Stimulated activated CD8-positive, alpha-beta memory T cell treated with anti-CD3 and anti-CD28 coated beads, Interleukin-15, amount 100 ng/mL, for 4 hours (primary cell): ENCODE measurements around the gene GTPBP1.

Experiments used
- DNase-seq, 2 donors: peaks; one replicate each; pipeline ENCODE4 v3.0.0-alpha.2; 2020; ENCODE audit warnings: low read depth in 2 of 2

GTPBP1 gene

DNA sequence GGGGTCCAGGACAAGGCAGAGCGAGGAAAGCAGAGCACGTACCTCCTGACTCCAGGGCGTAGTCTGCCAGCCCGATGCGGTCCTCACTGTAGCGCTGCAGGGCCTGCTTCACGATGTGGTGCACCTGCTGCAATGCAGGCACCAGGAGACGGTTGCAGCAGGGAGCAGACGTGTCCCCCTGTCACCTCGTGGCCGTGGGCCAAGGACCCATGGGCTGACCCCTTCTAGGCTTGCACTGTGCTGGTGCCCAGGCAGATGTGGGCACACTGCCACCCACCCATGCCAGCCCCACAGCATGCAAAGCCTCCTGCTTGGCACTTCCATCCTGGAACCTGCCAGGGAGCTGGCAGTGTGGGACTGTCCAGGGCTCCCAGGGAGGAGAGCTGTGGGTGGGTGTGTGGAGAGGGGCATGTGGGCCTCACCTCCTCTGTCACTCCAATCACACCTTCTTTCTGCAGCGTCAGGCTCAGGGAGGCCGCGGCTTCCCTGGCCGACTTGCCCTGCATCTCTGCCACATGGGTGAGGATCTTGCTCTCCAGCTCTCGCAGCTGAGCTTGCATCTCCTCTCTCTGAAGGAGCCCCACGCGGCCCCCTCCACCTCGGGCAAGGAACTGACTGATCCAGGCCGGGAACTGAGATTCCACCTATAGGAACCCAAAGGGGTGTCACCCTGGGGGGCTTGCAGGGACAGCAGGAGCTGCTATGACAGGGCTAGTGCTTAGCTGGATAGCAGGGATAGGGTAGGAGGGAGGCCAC is 33.7 kb downstream of the GTPBP1 start:
- DNase-seq = no peak

DNA sequence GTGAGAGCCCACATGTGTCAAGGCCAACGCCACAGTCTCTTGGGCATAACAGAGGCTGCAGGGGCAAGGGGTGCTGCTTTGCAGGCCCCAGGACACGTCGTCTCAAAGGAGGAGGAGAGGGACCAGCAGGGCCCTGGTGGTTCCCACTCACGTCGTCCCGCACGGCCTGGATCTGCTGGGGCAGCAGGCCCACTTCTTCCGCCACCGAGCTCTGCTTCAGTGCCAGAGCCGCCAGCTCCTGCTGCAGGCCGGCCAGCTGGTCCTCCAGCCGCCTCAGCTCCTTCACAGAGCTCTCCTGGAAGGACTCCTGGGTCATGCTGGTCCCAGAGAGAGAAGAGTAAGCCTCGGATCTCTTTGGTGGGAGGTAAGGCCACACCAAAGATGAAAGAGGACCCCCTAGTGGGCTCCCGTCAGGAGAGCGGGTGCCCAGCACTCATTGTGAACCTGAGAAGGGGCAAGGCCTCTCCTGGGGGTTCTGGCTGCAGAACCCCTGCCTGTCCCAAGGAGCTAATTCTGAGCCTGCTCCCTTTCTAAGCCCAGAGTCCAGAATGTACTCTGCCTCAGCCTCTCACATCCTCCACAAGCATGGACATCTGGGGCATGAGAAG is 34.5 kb downstream of the GTPBP1 start:
- DNase-seq = no peak

DNA sequence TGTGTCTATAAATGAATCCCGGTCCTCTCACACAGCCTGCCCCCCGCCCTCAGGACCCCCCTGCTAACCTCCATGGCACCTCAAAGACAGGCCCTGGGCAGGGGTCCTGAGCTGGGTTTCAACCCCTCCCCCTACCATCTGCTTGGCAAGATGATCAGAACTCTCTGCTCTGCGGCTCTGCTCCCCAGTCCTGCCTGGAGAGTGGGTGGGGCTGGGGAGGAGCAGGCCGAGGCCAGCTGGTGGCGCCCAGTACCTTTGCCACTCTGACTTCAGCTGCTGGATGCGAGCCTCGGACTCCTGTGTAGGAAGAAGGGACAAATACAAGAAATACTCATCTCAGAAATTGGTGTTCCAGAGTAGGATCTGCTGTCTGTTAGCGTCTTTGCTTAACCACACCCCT is 35.0 kb downstream of the GTPBP1 start:
- no peak for DNase-seq

DNA sequence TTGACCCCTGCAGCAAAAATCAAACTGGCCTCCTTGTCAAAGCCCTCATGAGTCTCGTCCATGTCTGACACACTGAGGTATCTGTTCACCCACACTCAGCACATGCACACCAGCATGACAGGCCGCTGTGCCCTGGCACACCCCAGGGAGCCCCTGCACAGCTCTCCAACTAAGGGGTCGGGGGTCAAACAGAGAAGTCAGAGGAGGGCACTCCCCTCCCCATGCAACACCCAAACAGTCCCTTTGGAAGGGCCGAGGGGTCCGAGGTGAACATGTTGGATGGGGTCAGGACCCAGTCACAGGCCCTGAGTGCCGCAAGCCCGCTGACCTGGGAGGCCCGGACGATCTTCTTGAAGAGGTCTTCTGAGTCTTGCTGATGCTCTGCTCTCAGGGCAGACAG is 35.4 kb downstream of the GTPBP1 start:
- no peak for DNase-seq

DNA sequence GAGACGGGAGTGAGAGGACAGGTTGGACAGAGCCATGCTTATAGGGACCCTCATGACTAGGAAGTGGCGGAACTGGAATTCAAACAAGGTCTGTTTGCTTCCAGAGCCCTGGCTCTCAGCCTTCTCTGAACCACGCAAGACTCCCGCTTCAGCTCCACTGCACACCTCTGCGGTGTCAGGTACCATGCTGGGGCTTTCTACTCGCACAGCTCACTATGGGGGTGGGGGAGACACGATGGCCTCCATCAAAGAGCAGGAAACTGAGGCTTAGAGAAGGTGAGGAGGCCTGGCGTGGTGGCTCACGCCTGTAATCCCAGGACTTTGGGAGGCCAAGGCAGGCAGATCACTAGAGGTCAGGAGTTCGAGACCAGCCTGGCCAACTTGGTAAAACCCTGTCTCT is 35.8 kb downstream of the GTPBP1 start:
- no peak for DNase-seq

DNA sequence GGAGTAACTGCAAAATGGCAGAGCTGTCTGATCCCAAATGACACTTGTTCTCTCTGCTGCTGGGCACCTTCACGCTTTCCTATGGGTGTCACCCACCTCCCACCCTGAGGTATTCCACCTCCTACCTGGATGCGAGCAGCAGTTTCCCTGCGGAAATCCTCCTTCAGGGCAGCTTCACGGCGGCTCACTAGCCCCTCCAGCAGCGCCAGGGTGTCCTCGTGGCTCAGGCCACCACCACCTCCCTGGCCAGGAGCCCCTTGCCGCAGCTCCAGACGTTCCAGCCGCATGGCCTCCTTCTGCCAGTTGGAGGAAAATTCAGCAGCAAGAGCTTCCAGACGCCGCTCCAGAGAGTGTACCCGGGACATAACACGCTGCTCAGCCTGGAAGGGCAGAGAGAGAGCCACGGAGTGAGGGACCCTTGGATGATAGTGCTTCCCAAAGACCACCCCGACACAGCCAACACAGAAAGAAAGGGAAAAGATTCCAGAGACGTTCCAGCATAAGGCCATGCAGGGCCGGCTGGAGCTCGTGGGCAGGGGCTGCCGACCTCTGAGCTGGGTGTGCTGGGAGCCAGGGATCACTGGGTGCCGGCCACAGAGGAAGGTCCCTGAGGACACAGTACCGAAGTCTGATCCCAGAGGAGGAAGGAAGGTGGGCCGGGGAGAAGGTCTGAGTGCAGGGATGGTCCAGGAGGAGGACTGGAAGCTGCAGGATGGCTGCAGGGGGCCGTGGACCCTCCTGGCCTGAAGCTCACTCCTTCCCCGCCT is 36.6 kb downstream of the GTPBP1 start:
- no peak for DNase-seq

DNA sequence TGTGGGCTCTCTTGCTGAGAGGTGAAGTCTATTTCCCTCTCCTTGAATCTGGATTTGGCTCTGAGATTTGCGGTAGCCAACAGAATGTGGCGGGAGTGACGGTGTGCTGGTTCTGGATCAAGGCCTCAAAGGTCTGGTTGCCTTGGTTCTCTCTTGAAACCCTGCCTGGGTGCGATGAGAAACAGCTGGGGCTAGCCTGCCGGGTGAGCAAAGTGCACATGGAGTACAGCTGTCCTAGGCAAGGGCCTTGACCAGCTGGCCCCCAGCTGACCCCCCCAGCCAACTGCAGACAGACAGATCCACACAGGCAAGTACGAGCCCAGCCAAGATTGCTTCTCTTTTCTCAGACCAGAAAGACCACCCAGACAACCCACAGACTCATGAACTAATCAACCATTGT is 39.2 kb downstream of the GTPBP1 start:
- DNase-seq = no peak

DNA sequence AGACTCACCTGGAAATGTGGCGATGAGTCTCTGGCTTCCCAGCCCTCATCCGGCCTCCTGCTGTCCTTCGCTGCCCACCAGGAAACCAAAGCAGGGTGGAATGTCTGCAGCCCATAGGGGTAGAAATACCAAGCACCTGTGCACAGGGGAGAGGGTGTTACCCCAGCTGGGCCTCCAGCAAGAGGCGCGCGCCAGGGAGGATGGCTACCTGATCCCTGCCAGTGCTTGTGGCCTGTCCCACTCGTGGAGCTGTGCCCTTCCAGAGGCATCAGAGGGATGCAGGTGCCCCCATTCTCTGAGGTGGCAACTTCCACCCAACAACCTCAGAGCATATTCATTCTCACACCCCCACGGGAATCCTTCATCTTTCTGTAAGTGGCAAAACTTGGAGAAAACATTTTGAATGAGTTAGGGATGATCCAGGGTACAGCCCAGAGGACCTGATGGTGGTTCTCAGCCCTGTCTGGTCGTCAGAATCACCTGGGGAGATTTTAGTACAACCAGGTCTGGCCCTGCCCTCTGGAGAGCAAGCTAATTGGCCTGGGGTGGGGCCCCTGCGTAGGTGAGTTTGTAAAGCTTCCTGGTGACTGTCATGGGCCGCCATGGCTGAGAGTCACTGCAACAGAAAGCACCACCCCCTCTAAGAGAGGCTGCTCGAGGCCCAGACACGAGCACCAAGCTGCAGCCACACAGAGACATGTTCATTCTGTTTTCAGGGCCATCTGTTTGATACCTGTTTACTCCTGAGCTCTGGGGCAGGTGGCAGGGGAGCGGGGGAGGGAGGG is 40.1 kb downstream of the GTPBP1 start:
- no peak for DNase-seq

DNA sequence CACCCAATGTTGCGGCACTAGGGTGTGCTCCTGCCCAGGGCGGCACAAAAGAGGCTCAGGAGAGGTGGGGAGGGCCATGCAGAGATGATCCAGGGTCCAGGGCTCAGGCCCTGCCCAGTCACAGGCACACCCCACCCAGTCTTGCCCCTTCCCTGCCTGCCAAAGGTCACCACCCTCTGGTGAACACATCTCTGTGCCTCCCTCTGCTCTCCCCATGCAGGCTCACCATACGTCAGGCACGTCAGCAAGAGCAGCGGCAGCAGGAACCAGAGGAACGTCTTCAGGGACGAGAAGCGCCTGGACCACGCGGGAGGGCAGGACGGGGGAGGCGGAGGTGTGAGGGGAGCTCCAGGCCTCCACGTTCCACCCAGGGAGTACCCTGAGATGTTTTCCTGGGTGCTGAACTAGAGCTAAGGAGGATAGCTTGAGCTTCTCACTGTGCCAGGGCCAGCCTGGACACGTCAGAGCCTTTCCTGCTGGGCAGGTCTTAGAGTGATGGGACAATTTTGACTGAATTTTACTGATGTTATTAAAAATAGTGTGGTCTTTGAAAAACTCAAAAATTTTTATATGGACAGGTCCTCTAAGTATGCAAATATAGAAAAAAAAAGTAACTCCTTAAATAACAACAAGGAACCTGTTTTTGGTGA is 42.9 kb downstream of the GTPBP1 start:
- DNase-seq = no peak

DNA sequence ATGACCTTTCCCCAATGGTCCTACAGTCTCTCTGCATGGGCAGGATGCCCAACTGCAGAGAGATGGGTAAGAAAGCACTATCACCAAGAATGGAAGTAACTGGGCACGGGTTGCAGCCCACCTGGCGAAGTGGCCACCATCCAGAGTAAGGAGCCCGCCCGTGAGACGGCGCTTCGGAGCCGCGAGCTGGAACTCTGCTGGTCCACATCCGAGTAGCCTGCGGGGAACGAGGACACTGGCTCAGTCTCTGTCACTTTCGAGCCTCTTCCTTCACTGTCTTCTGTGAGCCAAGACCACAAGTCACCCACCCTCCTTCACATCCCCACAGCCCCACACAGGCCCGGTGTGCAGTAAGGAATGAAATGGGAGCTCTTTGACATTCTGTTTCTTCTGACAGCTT is 44.4 kb downstream of the GTPBP1 start:
- DNase-seq = no peak

DNA sequence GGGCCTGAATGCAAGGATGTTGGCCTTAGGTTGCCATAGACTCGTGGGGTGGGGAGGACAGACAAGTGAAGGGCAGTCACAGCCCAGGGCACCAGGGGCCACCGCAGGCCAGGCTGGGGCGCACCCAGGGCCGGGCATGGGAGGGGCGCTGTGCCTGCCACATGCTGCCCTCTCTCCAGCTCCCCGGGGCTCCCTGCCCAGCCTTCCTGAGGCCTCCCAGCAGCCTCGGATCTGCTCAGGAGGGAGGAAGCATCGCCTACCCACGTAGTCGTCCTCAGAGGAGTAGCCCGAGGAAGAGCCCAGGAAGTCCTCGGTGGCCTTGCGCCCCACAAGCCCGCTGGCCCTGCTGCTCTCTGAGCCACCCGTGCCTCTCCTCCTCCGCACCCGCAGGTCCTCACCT is 44.9 kb downstream of the GTPBP1 start:
- DNase-seq = no peak

DNA sequence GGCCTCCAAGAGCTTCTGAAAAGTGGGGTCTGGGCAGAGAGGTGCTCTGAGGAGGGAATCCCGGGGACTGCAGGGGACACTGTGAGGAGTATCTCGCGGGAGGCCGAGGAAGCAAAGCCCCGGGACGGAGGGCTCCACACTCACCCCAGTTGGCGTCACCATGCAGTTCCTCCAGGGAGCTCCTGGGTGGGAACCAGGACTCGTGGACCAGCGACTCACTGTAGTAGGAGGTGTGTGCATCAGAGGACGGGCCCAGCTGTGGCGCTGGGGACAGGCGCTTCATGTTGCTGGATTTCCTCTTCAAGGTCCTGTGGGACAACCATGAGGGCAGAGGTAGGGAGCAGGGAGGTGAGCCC is 45.3 kb downstream of the GTPBP1 start:
- DNase-seq = no peak

DNA sequence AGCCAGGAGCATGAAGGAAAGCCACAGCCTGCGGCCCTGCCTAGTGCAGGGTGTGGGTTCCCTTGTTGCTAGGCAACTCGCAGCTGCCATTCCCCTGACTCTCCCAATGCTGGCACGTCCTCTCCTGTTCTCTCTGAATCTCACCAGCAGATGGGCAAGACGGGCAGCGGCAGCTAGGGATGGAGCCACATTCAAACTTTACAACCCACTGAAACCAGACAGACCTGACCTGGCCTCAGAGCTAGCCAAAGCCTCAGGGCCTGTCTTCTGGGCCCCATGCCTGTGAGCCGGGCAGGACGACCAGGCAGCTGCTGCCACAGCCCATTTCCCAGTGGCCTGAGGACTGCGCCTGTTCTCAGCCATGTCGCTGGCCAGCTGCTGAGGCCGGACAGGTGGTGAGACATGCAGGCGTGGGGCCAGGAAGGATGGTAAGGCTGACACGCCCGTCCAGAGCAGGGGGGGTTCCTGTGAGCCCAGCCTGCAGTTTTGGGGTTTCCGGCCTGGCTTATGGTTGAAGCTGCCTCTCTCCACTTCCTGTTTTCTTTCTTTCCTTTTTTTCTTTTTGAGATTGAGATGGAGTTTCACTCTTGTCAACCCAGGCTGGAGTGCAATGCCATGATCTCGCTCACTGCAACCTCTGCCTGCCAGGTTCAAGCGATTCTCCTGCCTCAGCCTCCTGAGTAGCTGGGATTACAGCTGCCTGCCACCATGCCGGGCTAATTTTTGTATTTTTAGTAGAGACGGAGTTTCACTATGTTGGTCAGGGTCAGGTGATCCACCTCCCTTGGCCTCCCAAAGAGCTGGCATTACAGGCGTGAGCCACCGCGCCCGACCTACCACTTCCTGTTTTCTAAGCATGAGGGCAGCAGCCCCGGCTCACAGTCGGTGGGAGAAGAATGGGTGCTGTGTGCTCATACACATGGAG is 45.9 kb downstream of the GTPBP1 start:
- DNase-seq = peak; percentile 37 to 40

DNA sequence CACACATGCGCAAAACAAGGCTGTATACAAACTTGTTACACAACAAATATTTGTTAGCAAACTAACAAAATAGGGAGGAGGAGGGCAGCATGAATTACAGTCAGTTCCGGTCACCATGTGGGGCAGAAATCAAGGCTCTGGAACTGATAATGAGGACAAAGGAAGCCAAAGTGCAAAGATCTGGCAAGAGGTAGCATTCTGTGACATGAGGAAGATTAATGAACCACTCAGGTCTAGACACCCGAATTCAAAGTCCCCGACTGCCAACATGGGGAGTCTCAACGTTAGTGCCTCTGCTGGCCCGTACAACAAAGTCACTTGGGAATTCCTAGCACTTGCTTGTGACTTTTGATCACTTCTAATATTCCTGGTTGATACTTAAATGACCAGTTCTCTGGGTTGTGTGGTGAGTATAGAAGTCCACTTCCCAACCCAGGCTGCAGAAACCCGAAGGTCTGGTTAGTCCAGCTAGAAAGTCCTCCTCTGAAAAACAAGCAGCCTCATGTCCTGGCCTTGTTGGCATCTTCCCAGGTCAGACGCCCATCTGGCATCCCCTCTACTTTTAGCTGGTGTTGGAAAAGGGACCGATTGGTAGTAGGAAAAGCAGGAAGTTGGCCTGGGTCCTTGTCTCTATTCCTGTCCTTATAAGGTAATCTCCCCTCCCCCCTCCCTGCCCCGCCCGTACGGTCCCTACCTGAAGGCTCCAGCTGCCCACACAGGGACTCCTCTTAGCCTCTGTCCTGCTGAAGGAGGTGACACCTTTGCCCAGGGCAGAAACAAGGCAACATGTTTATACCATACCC is 48.4 kb downstream of the GTPBP1 start:
- no peak for DNase-seq

DNA sequence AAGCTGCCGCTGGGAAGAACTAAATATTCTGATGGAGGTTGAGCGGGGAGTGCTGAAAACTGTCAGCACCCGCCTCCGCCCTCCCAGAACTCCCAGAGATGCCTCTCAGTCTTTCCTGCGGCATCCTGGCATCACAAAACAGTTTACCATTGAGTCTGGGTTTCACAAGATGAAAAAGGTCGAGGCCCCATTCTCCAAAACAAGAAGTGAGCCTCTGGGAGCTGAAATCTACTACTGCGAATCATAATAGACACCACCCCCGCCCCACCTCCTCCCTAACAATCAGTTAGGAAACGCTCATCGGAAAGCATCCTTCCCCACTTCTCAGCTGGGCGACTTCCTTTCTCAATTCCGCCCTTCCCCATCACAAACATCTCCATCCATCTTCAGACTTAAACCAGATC is 49.0 kb downstream of the GTPBP1 start:
- DNase-seq = no peak

DNA sequence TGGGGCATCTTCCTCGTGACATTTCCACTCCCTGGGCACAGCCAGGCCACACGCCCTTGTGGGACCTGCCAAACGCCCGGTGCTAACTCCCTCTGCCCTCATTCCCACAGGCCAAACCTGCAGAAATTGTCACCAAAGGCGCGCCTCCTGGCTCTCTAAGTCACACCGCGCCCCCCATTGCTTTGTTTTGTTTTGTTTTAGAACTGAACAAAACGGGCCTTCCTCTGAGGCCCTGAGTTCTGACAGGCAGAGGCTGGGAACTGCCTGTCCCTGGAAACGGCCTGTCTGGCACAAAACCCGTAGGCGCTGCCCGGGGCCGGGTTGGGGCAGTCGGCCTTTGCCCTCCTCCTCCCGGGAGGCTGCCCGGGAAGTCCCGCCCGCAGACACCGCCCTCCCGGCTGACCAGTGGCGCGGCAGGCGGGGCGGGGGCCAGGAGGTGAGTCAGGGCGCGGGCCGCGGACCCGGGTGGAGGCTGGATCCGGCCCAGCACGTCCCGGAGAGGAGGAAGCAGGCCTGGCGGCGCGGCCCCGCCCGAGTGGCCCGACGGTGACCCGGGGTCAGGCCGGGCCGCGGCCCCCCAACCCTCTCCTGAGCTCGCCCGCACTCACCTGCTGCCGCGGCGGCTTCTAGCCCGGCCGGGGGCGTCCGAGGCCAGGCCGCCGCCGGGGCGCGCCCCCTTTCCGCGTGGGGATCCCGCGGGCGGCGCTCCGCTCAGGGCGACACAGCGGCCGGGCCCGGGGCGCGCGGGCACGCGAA is 49.6 kb downstream of the GTPBP1 start:
- DNase-seq = peak in 1 of 2 donors; percentile 34

DNA sequence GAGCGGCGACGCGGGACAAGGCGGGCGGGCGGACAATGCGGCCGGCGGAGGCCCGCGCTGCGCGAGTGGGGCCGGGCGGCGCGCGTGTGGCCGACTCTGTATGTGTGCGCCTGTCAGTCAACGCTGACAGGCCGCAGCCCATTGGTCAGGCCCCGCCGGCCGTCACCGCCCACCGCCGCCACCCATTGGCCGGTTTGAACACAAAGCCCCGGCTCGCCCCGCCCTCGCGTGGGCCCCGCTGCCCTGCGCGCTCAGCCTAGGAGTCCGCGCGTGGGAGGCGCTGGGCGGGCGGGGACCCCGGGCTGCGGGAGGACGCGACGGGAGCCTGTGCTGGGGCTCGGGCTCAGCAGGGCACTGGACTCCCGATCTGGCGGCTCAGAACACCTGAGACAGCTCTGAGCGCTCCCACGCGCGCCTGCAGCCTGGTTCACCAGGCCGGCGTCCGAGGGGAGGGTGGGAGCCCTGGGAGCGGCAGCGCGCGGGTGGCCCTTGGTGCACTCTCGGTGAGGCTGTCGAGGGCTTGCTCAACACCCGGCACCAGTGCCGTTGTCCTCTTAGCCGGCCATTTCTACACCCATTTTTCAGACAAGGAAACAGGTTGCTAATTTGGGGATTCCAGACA is 50.3 kb downstream of the GTPBP1 start, which contains the start of gene SUN2:
TSS of gene SUN2 (minus strand) at position 88 of the 622 bp plus-strand sequence. CDS start 3,370 bp downstream, outside the sequence.
- DNase-seq = peak; percentile 90 to 92

DNA sequence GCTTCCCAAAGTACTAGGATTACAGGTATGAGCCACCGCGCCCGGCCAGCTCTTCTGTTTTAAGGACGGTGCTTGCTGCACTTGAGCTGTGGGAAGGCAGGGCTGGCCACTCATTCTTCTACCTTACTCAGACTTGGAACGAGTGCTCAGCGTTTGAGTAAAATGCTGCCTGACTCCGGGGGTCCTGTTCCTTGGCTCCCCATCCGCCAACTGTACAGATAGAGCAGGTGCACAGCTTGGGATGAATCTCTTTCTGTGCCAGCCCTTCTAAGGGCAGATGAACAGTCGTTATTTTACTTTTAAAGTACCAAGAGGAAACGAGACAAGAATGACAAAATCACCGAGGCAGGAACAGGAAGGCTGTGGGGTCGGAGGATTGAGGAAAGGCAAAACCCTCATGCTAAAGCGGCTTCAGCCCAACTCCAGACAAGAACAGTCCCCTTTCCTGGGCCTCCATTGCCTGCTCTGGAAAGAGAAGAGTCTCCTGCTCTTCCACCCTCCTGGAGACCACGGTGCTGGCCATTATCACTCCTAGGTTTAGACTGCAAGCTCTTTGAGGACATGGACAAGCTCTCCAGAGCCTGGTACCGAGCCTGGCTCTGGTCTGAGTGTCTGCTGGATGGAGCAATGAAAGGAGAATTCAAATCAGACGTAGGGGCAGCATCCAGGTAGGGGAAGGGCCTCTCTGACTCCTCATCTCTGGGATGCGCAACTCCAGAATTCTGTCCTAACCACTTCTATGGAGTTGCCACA is 51.1 kb downstream of the GTPBP1 start:
- no peak for DNase-seq
